Breast epithelium (tissue), 4 donors: ENCODE measurements around the gene SIT1. TPM values are rescaled to one million over a fixed set of nuclear protein-coding genes. Genes with fewer than 3 reads are reported as not detected.

Experiments
- DNase-seq, 2 donors: peaks; one replicate each; pipeline ENCODE4 v3.0.0-alpha.2; 2019; ENCODE audit warnings: low spot score in 2 of 2
- H3K27ac ChIP-seq, 2 donors: fragments of 200-600 bp; sonication (generic) in 1 of 2; one replicate each; pipeline ENCODE4 v1.5.1; 2016 to 2019; ENCODE audit warnings: mild to moderate bottlenecking in 1 of 2
- H3K27me3 ChIP-seq, 2 donors: fragments of 200-600 bp; sonication (generic) in 1 of 2; one replicate each; pipeline versions ENCODE4 v1.5.1 to v1.6.0; 2017 to 2019; ENCODE audit warnings: control low read depth in 1 of 2, mild to moderate bottlenecking in 1 of 2
- H3K36me3 ChIP-seq: fragments of 200-600 bp; one replicate; pipeline ENCODE4 v1.5.1; 2019
- H3K4me1 ChIP-seq, 2 donors: fragments of 200-600 bp; sonication (generic); one replicate each; pipeline ENCODE4 v1.5.1; 2016 to 2019; ENCODE audit warnings: control low read depth in 1 of 2
- H3K4me3 ChIP-seq, 3 donors: fragments of 200-600 bp; sonication (generic); 1 replicate in 2 of 3; 2 replicates in 1 of 3; pipeline ENCODE4 v1.5.1; 2016 to 2019; ENCODE audit warnings: mild to moderate bottlenecking in 3 of 3, moderate library complexity in 2 of 3
- H3K9me3 ChIP-seq, 2 donors: fragments of 200-600 bp; sonication (generic) in 1 of 2; one replicate each; pipeline ENCODE4 v1.5.1; 2016 to 2019; ENCODE audit warnings: control low read depth in 1 of 2
- CTCF ChIP-seq, 3 donors: fragments of 450-650 bp; IDR thresholded peaks; one replicate each; pipeline ENCODE4 v1.5.1; 2016 to 2017; ENCODE audit warnings: antibody characterized with exemption in 3 of 3, mild to moderate bottlenecking in 3 of 3, moderate library complexity in 3 of 3
- POLR2A ChIP-seq: fragments of 450-650 bp; IDR thresholded peaks from one replicate; pipeline ENCODE4 v1.6.1; 2016; ENCODE audit warnings: antibody characterized with exemption, mild to moderate bottlenecking, moderate library complexity
- POLR2AphosphoS5 ChIP-seq, 3 donors: sonication (generic); formaldehyde crosslinking; IDR thresholded peaks; one replicate each; pipeline ENCODE4 v1.6.1; 2017; ENCODE audit warnings: antibody characterized with exemption in 3 of 3
- intact Hi-C: fragments of 100-400 bp; cut with DNase I; formaldehyde crosslinking; loops from one replicate; pipeline ENCODE4 v1.15.1; 2023; ENCODE audit warnings: low total_unique reads
- total RNA-seq, 3 donors: library from RNA; depleted of rRNA; stranded (reverse); fragments of >200 nt; gene quantifications; one replicate each; pipeline ENCODE4 v1.1.0, GENCODE V29; 2016

SIT1 gene
- total RNA-seq, 3 donors from 2014 or later: 1.2 to 3.2 (median 1.3) TPM

- DNase-seq: no peak
- peaks cover 2 to 5% of the 10 kb centered on the region in 2 donors for H3K4me1 ChIP-seq
- H3K9me3 ChIP-seq: no peaks in the 10 kb centered on the region
- TF ChIP-seq CTCF (IDR thresholded peaks at IDR 0.05) (peak; percentile 33 to 49 (median 36)), POLR2AphosphoS5 (IDR thresholded peaks at IDR 0.05) (no peak)
- no peak overlapping the region for H3K27ac ChIP-seq
- no peaks in the 10 kb centered on the region for H3K27me3 ChIP-seq
- intact Hi-C loops: no loop called here
- peaks cover 9% of the 10 kb centered on the region for H3K36me3 ChIP-seq
- no peak overlapping the region for H3K4me3 ChIP-seq
Observed at GRCh38 chr9:35611230-35611797, 39.4 kb downstream of the SIT1 start.

- Histone ChIP-seq H3K4me1 (peaks cover 5 to 10% of the 10 kb centered on the region in 2 donors), H3K9me3 (no peaks in the 10 kb centered on the region), H3K27ac (peak overlapping the region in 1 of 2 donors; percentile 12), H3K4me3 (no peak overlapping the region), H3K27me3 (no peaks in the 10 kb centered on the region), H3K36me3 (peaks cover 9% of the 10 kb centered on the region)
- no peak for DNase-seq
- TF ChIP-seq CTCF (IDR thresholded peaks at IDR 0.05): no peak
- TF ChIP-seq POLR2A: no peak
- no peak for TF ChIP-seq POLR2AphosphoS5 (IDR thresholded peaks at IDR 0.05)
- intact Hi-C loops: loop anchor here (5.0 kb wide), 1 partner anchor 43 kb away; the partner anchor contains the start of gene SIT1
Observed at GRCh38 chr9:35609820-35610163, 40.9 kb downstream of the SIT1 start.

GRCh38 chr9:35609001-35609819 lies 41.5 kb downstream of the SIT1 start:
- no peaks in the 10 kb centered on the region for H3K27me3 ChIP-seq
- H3K4me1 ChIP-seq: peaks cover 5 to 10% of the 10 kb centered on the region in 2 donors
- H3K27ac ChIP-seq: peak overlapping the region in 1 of 2 donors; percentile 12
- no peak overlapping the region for H3K4me3 ChIP-seq
- intact Hi-C loops: loop anchor here (5.0 kb wide), 1 partner anchor 43 kb away; the partner anchor contains the start of gene SIT1
- H3K9me3 ChIP-seq: no peaks in the 10 kb centered on the region
- no peak for DNase-seq
- TF ChIP-seq POLR2AphosphoS5 (IDR thresholded peaks at IDR 0.05) (no peak), POLR2A (no peak), CTCF (IDR thresholded peaks at IDR 0.05) (no peak)
- H3K36me3 ChIP-seq: peaks cover 9% of the 10 kb centered on the region

GRCh38 chr9:35608221-35608620 lies 42.5 kb downstream of the SIT1 start:
- Histone ChIP-seq H3K4me3 (no peak overlapping the region), H3K9me3 (no peaks in the 10 kb centered on the region), H3K27me3 (no peaks in the 10 kb centered on the region), H3K27ac (no peak overlapping the region), H3K4me1 (peaks cover 5 to 10% of the 10 kb centered on the region in 2 donors), H3K36me3 (peaks cover 9% of the 10 kb centered on the region)
- intact Hi-C loops: loop anchor here (5.0 kb wide), 1 partner anchor 44 kb away; the partner anchor contains the start of gene SIT1
- TF ChIP-seq CTCF (IDR thresholded peaks at IDR 0.05): no peak
- TF ChIP-seq POLR2A: no peak
- TF ChIP-seq POLR2AphosphoS5 (IDR thresholded peaks at IDR 0.05): no peak
- DNase-seq: no peak

- Histone ChIP-seq H3K4me3 (peak overlapping the region in 1 of 3 donors; percentile 83), H3K36me3 (peaks cover 9% of the 10 kb centered on the region), H3K4me1 (peaks cover 5 to 10% of the 10 kb centered on the region in 2 donors), H3K27me3 (no peaks in the 10 kb centered on the region), H3K27ac (no peak overlapping the region), H3K9me3 (no peaks in the 10 kb centered on the region)
- no peak for TF ChIP-seq CTCF (IDR thresholded peaks at IDR 0.05)
- TF ChIP-seq POLR2AphosphoS5 (IDR thresholded peaks at IDR 0.05): no peak
- no peak for TF ChIP-seq POLR2A
- intact Hi-C loops: loop anchor here (5.0 kb wide), 1 partner anchor 46 kb away; the partner anchor contains the start of gene SIT1
- DNase-seq: no peak
Observed at GRCh38 chr9:35606726-35607125, 44.0 kb downstream of the SIT1 start.
